T-helper 1 cell treated with Interleukin-12 subunit alpha and Interleukin-12 subunit beta and Interleukin-4 antibody, amounts not matched to agents 30 μg/mL and 1 μg/mL, for 36 hours (primary cell): Measurements from ENCODE around the gene PLEKHH1.
"Not testable (repeated sequence)": the region's sequence is repeated elsewhere in the genome, so short reads cannot be mapped to it uniquely, and the experiment has no call there.

Experiments
- H3K27ac Mint-ChIP-seq: one replicate; pipeline ENCODE4 v1.8.0; 2021; ENCODE audit warnings: mild to moderate bottlenecking, mixed read lengths
- H3K27me3 Mint-ChIP-seq: one replicate; pipeline ENCODE4 v1.8.0; 2021; ENCODE audit warnings: low read depth, mixed read lengths
- H3K36me3 Mint-ChIP-seq: one replicate; pipeline ENCODE4 v1.8.0; 2021; ENCODE audit warnings: low read depth, mixed read lengths
- H3K4me1 Mint-ChIP-seq: one replicate; pipeline ENCODE4 v1.8.0; 2021; ENCODE audit warnings: low read depth, mixed read lengths
- H3K4me3 Mint-ChIP-seq: one replicate; pipeline ENCODE4 v1.8.0; 2021; ENCODE audit warnings: mild to moderate bottlenecking, moderate library complexity, mixed read lengths
- H3K9me3 Mint-ChIP-seq: one replicate; pipeline ENCODE4 v1.8.0; 2021; ENCODE audit warnings: mixed read lengths

PLEKHH1 gene

DNA sequence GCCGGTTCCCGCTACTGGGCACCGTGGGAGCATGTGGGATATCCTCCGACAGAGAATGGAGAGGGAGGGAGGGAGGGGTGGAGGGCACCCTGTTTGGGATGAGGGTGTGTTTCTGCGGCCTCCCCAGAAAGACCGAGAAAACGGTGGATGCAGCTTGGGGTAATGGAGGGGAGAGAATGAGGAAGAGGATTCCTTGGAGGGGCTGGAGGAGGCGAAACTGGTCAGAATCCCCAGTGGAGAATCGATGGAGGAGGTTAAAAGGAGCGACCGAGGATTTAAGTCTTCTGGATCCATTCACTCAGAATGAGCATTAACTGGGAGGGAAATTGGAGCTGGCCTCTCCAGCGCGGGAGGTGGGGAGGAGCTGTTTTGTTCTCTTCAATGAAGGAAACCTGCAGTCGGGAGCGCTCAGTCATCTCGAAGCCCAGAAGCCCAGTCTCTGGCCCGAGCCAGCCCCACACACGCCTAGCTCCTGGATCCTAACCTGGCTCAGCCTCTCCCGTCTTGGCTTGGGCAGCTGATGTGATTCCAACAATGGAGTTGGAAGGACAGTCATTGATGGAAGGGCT lies 87.2 kb downstream of the PLEKHH1 start:
- Mint-ChIP-seq H3K4me1 (peaks cover 28% of the 10 kb centered on the region), H3K4me3 (peak overlapping the region; percentile 85), H3K9me3 (no peaks in the 10 kb centered on the region), H3K27me3 (peaks cover 12% of the 10 kb centered on the region), H3K27ac (peak overlapping the region; percentile 59), H3K36me3 (no peaks in the 10 kb centered on the region)

DNA sequence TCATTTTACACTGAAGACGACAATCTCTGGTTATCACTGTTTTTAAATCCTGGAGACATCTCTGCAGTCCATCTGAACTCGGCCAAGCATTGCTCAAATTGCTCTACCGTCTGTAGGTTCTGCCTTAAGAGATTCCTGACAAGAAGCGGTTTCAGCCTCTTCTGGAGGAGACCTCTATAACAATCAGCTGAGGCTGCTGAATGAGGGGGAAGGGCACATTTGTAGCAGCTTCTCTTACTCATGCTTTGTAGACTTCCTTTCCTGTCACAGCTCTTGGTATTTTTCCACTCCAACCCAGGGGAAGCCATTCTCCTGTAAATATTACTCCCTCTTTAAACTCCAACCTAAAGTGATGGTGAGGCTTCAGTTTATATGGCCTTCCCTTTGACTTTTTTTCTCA lies 89.6 kb downstream of the PLEKHH1 start:
- Mint-ChIP-seq H3K4me3 (peak overlapping the region; percentile 39), H3K9me3 (no peaks in the 10 kb centered on the region), H3K27me3 (peaks cover 10% of the 10 kb centered on the region), H3K36me3 (no peaks in the 10 kb centered on the region), H3K27ac (peak overlapping the region; percentile 65), H3K4me1 (peaks cover 28% of the 10 kb centered on the region)

DNA sequence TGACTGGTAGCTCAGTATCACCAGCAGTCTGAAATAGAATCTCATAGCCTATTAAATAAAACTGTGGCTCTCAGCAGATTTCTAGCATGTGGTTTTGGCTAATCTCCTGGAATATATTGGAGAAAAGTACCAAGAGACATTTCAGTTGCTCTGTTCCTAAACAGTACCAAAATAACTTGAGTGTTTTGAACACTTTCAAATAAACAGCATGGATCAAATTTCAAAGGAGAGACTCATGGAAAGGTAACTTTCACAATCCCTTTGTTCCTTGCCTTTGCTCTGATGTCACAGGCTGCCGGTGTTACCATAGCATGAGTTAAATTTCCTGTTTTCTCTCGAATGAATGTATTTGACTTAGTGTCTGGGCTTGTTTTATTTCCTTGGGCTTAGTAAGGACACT lies 90.0 kb downstream of the PLEKHH1 start:
- Mint-ChIP-seq H3K27ac (peak overlapping the region; percentile 65), H3K4me3 (peak overlapping the region; percentile 39), H3K36me3 (no peaks in the 10 kb centered on the region), H3K9me3 (no peaks in the 10 kb centered on the region), H3K4me1 (peaks cover 28% of the 10 kb centered on the region), H3K27me3 (peaks cover 10% of the 10 kb centered on the region)

DNA sequence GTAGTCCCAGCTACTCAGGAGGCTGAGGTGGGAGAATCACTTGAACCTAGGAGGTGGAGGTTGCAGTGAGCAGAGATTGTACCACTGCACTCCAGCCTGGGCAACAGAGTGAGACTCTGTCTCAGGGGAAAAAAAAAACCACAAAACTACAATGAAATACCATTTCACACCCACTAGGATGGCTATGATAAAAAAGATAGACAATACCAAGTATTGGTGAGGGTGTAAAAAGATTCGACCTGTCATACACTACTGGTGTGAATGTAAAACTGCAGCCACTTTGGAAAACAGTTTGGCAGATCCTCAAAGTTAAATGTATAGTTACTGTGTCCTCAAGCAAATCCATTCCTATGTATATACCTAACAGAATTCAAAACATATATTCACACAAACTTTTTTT lies 93.0 kb downstream of the PLEKHH1 start:
- H3K27ac Mint-ChIP-seq, H3K4me3 Mint-ChIP-seq, H3K36me3 Mint-ChIP-seq, H3K4me1 Mint-ChIP-seq, H3K27me3 Mint-ChIP-seq, H3K9me3 Mint-ChIP-seq: not testable (repeated sequence)

DNA sequence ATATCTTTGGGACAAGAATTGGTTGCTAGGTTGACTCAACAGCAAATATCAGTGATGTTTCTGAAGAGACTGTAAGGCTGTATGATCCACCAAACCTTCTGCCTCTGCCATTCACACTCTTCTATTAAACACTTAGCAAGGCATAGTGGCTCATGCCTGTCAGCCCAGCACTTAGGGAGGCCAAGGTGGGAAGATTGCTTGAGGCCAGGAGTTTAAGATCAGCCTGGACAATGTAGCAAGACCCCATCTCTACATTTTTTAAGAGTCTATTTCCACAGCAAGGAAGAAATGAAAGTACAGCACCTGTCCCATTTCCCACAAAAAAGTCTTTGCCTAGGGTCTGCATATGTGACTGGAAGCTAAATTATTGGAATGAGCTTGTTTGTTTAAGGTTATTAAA lies 94.4 kb downstream of the PLEKHH1 start:
- Mint-ChIP-seq H3K27ac (no peak overlapping the region), H3K9me3 (no peaks in the 10 kb centered on the region), H3K36me3 (no peaks in the 10 kb centered on the region), H3K4me3 (no peak overlapping the region), H3K27me3 (no peaks in the 10 kb centered on the region), H3K4me1 (peaks cover 9% of the 10 kb centered on the region)

DNA sequence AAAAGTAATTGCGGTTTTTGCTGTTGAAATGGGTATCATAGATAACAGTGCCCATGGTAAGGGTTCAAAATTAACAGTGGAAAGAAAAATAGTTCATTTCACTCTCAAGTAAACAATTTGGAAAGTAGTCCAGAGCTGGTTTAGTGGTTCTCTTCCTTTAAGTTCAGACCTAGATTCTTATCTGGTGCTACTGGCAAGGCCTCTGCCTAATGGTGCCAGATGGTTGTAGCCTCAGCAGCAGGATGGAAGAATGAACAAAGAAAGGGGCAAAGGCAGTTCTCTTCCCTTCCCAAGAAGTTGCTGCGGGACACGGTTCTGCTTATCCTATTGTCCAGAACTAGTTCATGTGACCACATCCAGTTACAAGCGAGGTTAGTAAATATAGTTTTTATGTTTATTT lies 97.1 kb downstream of the PLEKHH1 start:
- Mint-ChIP-seq H3K36me3 (no peaks in the 10 kb centered on the region), H3K4me1 (no peaks in the 10 kb centered on the region), H3K4me3 (no peak overlapping the region), H3K27me3 (no peaks in the 10 kb centered on the region), H3K9me3 (no peaks in the 10 kb centered on the region), H3K27ac (no peak overlapping the region)

DNA sequence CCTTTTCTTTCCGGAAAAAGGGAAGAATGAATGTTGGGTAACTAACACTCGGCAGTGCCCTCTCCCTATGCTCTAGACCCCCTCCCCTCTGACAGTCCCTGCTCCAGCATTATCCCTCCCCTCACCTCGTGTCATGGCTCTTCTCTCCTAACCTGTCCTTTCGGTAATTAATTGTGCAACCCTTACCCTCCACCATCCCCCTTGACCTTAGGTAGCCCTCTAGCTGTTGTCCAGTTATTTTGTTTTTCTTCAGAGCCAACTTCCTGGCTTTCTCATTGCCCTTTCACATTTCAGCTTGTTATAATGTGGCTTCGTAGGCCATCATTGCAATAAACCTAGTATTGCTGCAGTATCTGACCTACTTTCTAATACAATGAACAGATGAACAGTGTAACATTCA lies 97.8 kb downstream of the PLEKHH1 start:
- Mint-ChIP-seq H3K4me1 (no peaks in the 10 kb centered on the region), H3K9me3 (no peaks in the 10 kb centered on the region), H3K4me3 (no peak overlapping the region), H3K27ac (no peak overlapping the region), H3K36me3 (no peaks in the 10 kb centered on the region), H3K27me3 (no peaks in the 10 kb centered on the region)

DNA sequence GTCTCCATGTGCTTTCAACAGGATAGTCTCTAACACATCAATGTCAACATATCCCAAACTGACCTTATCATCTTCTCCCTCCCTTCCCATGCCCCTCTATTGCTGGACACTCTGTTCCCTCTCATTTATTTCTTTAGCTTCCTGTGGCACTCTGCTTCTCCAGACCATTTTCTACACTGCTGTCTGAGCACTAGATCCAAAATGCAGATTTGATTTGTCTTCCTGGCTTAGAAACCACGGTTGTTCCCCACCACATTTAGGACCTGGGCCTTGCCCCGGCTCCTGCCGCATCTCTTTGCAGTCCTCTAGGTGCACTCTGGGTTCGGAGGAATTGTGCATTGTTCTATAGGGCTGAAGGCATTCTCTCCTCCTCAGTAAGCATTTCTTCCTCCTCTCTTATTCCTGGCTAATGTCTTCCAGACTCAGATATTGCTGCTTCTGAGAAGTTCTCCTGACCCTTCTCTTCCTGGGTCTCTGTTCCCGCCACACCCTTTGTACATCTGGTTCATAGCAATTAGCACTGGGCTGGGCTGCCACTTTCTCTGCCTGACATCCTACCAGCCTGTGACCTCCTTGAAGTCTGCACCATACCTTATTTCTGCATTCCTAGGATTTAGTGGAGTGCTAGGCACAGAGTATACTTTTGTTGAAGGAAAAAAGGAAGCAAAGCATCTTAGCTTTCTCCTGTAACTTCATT lies 100.5 kb downstream of the PLEKHH1 start:
- Mint-ChIP-seq H3K36me3 (no peaks in the 10 kb centered on the region), H3K27ac (no peak overlapping the region), H3K4me3 (no peak overlapping the region), H3K4me1 (peaks cover 1% of the 10 kb centered on the region), H3K27me3 (no peaks in the 10 kb centered on the region), H3K9me3 (no peaks in the 10 kb centered on the region)

DNA sequence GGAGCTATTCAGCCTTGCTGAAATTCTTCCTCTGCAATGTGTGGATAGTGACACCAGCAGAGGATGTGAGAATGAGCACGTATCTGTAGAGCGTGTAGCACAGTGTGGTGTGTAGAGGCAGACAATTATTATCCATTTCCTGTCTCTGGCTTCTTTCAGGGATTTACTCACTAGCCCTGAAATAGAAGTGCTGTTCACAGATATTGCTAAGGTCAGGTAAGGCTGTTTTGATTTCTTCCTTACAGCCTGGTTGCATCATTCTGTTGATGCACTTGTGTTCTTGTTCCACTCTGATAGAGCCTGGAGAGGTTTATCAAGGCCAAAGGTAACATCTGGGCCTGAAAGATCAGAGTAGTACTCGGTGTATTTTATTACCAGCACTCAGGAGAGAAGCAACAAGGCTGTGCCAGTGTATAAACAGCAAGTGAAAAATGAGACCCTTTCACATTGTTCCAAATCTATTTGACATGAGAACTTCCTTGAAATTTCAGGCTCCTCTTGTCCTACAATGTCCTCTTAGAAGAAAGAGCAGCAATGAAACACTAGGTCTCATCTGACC lies 103.3 kb downstream of the PLEKHH1 start:
- Mint-ChIP-seq H3K27me3 (no peaks in the 10 kb centered on the region), H3K36me3 (no peaks in the 10 kb centered on the region), H3K4me3 (no peak overlapping the region), H3K27ac (no peak overlapping the region), H3K9me3 (no peaks in the 10 kb centered on the region), H3K4me1 (peaks cover 1% of the 10 kb centered on the region)

DNA sequence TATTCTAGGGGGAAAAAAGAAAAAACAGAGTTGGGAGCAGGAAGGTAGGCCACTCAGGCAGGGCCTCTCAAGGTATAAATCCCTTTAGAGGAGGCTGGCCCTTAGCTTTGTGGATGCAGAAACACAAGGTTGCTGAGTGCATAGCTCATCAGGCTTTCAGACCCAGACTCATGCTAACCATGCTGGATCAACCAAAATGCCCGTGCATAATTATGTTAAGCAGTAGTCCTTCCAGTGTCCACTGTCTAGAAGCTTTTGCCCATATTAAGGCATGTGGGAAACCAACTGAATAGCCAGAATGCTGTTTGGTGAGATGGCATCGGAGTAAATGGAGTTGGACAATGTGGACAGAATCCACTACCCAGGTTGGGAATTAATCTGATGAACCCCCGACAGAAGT lies 105.6 kb downstream of the PLEKHH1 start:
- H3K9me3 Mint-ChIP-seq = no peaks in the 10 kb centered on the region
- no peak overlapping the region for H3K27ac Mint-ChIP-seq
- peaks cover 3% of the 10 kb centered on the region for H3K36me3 Mint-ChIP-seq
- H3K4me1 Mint-ChIP-seq = peaks cover 8% of the 10 kb centered on the region
- H3K27me3 Mint-ChIP-seq = no peaks in the 10 kb centered on the region
- no peak overlapping the region for H3K4me3 Mint-ChIP-seq
